Astrocyte (in vitro differentiated cells and primary cell): Measurements from ENCODE around the gene DCAF5. TPM values are rescaled to one million over a fixed set of nuclear protein-coding genes. Genes with fewer than 3 reads are reported as not detected.

ENCODE experiments used
- DNase-seq: peaks from one replicate; pipeline ENCODE4 v3.0.0-alpha.2; 2010; ENCODE audit warnings: low read depth
- FAIRE-seq: peaks from 2 replicates; lab custom pipeline; 2011; peaks lifted over from hg19 to GRCh38; lab: Jason Lieb, UNC
- H2AFZ ChIP-seq: 2 replicates; pipeline ENCODE4 v1.6.0; 2012; ENCODE audit warnings: low read depth, low read length, inconsistent platforms
- H3K27ac ChIP-seq: 2 replicates; pipeline ENCODE4 v1.5.1; 2011; ENCODE audit warnings: low read depth, low read length, inconsistent platforms
- H3K27me3 ChIP-seq: 2 replicates; pipeline ENCODE4 v1.6.0; 2011; ENCODE audit warnings: low read length, inconsistent platforms; ENCODE audit not compliant: insufficient read depth
- H3K36me3 ChIP-seq: 2 replicates; pipeline ENCODE4 v1.5.1; 2011; ENCODE audit warnings: low read length, inconsistent platforms; ENCODE audit not compliant: insufficient read depth
- H3K4me1 ChIP-seq: 2 replicates; pipeline ENCODE4 v1.5.1; 2011; ENCODE audit warnings: low read length, inconsistent platforms; ENCODE audit not compliant: insufficient read depth
- H3K4me2 ChIP-seq: 2 replicates; pipeline ENCODE4 v1.6.0; 2012; ENCODE audit warnings: low read length, inconsistent platforms
- H3K4me3 ChIP-seq: 2 replicates; pipeline ENCODE4 v1.5.1; 2011; ENCODE audit warnings: low read depth, mild to moderate bottlenecking, low read length, inconsistent platforms; ENCODE audit not compliant: insufficient read depth
- H3K79me2 ChIP-seq: 2 replicates; pipeline ENCODE4 v1.6.0; 2012; ENCODE audit warnings: mild to moderate bottlenecking, low read length, inconsistent platforms; ENCODE audit not compliant: insufficient read depth
- H3K9ac ChIP-seq: 2 replicates; pipeline ENCODE4 v1.6.0; 2012; ENCODE audit warnings: mild to moderate bottlenecking, low read length, inconsistent platforms
- H3K9me3 ChIP-seq: 2 replicates; pipeline ENCODE4 v1.5.1; 2012; ENCODE audit warnings: low read depth, mild to moderate bottlenecking, low read length, inconsistent platforms; ENCODE audit not compliant: insufficient read depth
- H4K20me1 ChIP-seq: 2 replicates; pipeline ENCODE4 v1.6.0; 2012; ENCODE audit warnings: low read length, inconsistent platforms; ENCODE audit not compliant: insufficient read depth
- H3K27ac Mint-ChIP-seq: one replicate; pipeline ENCODE4 v1.8.0; 2021; ENCODE audit warnings: mild to moderate bottlenecking, mixed read lengths; ENCODE audit not compliant: unreplicated experiment
- H3K27me3 Mint-ChIP-seq: one replicate; pipeline ENCODE4 v1.8.0; 2021; ENCODE audit warnings: low read depth, mixed read lengths; ENCODE audit not compliant: unreplicated experiment
- H3K36me3 Mint-ChIP-seq: one replicate; pipeline ENCODE4 v1.8.0; 2021; ENCODE audit warnings: low read depth, mixed read lengths; ENCODE audit not compliant: unreplicated experiment
- H3K4me1 Mint-ChIP-seq: one replicate; pipeline ENCODE4 v1.8.0; 2021; ENCODE audit warnings: low read depth, mixed read lengths; ENCODE audit not compliant: unreplicated experiment
- H3K4me3 Mint-ChIP-seq: one replicate; pipeline ENCODE4 v1.8.0; 2021; ENCODE audit warnings: mild to moderate bottlenecking, moderate library complexity, mixed read lengths; ENCODE audit not compliant: unreplicated experiment
- H3K9me3 Mint-ChIP-seq: one replicate; pipeline ENCODE4 v1.8.0; 2021; ENCODE audit warnings: mild to moderate bottlenecking, mixed read lengths; ENCODE audit not compliant: unreplicated experiment
- EZH2 ChIP-seq: IDR thresholded peaks from 2 replicates; pipeline ENCODE4 v1.6.1; 2012; ENCODE audit warnings: mild to moderate bottlenecking, low read length, inconsistent platforms; ENCODE audit not compliant: insufficient read depth
- total RNA-seq: library from RNA; stranded (reverse); gene quantifications from 2 replicates; pipeline ENCODE4 v1.2.1, GENCODE V29; 2021
- TF ChIP-seq, protein P1 (sequence below): IDR thresholded peaks from 2 replicates; pipeline ENCODE4 v1.5.1; 2011; ENCODE audit warnings: low read depth, mild to moderate bottlenecking, inconsistent platforms, low read length, moderate library complexity; ENCODE audit not compliant: insufficient read depth

Gene DCAF5
- total RNA-seq, 1 donor from 2014 or later, result 54.6 TPM

DNA sequence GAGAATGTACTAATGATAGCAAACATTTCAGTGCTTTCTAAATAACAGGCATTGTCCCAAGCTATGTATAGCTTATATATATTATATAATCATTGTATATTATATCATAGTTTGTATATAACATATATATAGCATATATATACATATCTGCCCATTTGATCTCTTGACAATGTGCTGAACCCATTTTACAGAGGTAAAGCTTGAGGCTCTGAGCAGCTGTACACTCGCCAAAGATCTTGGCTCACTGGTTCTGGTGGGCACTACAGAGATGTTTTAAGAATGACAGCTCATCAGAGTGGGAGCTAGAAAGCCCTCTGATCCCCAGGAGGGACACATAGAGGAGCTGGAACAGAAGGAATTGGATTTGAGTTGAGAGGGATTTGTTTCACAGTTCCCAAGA, 105.7 kb downstream of the DCAF5 start:
- Mint-ChIP-seq H3K9me3 (no peaks in the 10 kb centered on the region), H3K27me3 (no peaks in the 10 kb centered on the region), H3K4me1 (peaks cover 69% of the 10 kb centered on the region), H3K27ac (no peak overlapping the region), H3K36me3 (peaks cover 11% of the 10 kb centered on the region), H3K4me3 (no peak overlapping the region)
- FAIRE-seq (no peak), DNase-seq (no peak)
- H3K79me2 ChIP-seq, result no peaks in the 10 kb centered on the region
- no peak for TF ChIP-seq EZH2
- TF ChIP-seq, protein P1, sequence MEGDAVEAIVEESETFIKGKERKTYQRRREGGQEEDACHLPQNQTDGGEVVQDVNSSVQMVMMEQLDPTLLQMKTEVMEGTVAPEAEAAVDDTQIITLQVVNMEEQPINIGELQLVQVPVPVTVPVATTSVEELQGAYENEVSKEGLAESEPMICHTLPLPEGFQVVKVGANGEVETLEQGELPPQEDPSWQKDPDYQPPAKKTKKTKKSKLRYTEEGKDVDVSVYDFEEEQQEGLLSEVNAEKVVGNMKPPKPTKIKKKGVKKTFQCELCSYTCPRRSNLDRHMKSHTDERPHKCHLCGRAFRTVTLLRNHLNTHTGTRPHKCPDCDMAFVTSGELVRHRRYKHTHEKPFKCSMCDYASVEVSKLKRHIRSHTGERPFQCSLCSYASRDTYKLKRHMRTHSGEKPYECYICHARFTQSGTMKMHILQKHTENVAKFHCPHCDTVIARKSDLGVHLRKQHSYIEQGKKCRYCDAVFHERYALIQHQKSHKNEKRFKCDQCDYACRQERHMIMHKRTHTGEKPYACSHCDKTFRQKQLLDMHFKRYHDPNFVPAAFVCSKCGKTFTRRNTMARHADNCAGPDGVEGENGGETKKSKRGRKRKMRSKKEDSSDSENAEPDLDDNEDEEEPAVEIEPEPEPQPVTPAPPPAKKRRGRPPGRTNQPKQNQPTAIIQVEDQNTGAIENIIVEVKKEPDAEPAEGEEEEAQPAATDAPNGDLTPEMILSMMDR, result no peak
- H3K9ac ChIP-seq, result no peak overlapping the region
- no peaks in the 10 kb centered on the region for H4K20me1 ChIP-seq
- no peak overlapping the region for H3K4me3 ChIP-seq
- H3K9me3 ChIP-seq, result no peaks in the 10 kb centered on the region
- H2AFZ ChIP-seq, result no peak overlapping the region
- peaks cover 54% of the 10 kb centered on the region for H3K4me1 ChIP-seq
- H3K27me3 ChIP-seq, result no peaks in the 10 kb centered on the region
- H3K4me2 ChIP-seq, result no peak overlapping the region
- no peaks in the 10 kb centered on the region for H3K36me3 ChIP-seq
- H3K27ac ChIP-seq, result no peak overlapping the region

DNA sequence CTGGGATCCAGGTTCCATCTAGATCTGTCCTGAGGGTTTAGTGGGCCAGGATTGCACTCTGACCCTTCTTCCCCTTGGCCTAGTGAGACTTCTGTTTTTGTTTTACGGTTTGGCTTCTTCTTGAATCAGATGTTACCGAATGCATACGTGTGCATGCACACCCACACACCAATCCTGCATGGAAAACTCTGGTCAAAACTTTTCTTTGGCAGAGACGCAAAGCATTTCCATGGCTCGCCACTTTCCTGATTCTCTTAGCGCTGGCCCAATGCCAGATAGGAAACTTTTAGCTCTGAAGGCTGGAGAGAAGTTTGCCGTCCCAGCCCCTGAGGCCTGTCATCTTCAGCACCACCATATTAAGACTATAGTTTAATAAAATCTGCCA, 106.5 kb downstream of the DCAF5 start:
- Histone ChIP-seq H4K20me1 (no peaks in the 10 kb centered on the region), H3K36me3 (no peaks in the 10 kb centered on the region), H3K9me3 (no peaks in the 10 kb centered on the region), H3K27me3 (no peaks in the 10 kb centered on the region), H3K27ac (peak overlapping the region; percentile 80), H3K4me2 (peak overlapping the region; percentile 64), H3K9ac (peak overlapping the region; percentile 60), H3K4me1 (peaks cover 56% of the 10 kb centered on the region), H2AFZ (no peak overlapping the region), H3K4me3 (no peak overlapping the region), H3K79me2 (no peaks in the 10 kb centered on the region)
- peaks cover 7% of the 10 kb centered on the region for H3K36me3 Mint-ChIP-seq
- no peaks in the 10 kb centered on the region for H3K27me3 Mint-ChIP-seq
- no peaks in the 10 kb centered on the region for H3K9me3 Mint-ChIP-seq
- no peak overlapping the region for H3K4me3 Mint-ChIP-seq
- TF ChIP-seq EZH2, result no peak
- TF ChIP-seq, protein P1, result no peak
- peaks cover 68% of the 10 kb centered on the region for H3K4me1 Mint-ChIP-seq
- H3K27ac Mint-ChIP-seq, result peak overlapping the region; percentile 21
- no peak for FAIRE-seq
- DNase-seq, result peak; percentile 90

DNA sequence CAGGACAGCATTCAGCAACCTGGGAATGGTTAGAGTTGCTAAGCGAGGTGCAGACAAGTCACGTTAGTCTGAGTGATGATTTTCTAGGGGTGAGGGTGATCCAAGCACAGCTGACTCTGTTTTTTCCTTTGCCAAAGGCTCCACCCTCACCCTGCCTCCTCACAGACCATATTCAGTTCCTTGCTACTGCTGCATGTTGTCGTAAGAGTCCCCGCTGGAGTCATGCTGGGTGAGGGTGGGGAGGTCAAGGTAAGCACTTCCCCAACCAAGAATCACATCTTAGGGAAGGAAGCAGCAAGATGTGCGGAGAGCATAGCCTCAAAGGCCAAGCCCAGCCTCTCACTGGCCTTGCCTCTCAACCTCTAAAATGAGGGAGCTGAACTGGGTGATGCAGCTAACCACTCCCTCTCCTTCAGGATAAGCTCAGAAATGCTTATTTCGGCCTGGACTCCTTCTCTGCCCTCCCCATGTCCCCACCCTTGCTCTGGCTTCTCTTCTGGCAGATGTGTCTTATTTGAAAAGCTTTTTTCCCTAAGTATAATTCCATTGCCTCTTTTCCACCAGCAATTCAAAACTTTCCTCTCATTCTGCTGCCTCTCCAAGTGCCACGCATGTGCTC, 107.0 kb downstream of the DCAF5 start:
- FAIRE-seq (no peak), DNase-seq (peak; percentile 53)
- Mint-ChIP-seq H3K27ac (peak overlapping the region; percentile 21), H3K4me3 (no peak overlapping the region), H3K4me1 (peaks cover 66% of the 10 kb centered on the region), H3K27me3 (no peaks in the 10 kb centered on the region), H3K36me3 (peaks cover 7% of the 10 kb centered on the region), H3K9me3 (no peaks in the 10 kb centered on the region)
- peaks cover 56% of the 10 kb centered on the region for H3K4me1 ChIP-seq
- no peaks in the 10 kb centered on the region for H3K27me3 ChIP-seq
- TF ChIP-seq, protein P1, result no peak
- H3K4me3 ChIP-seq, result peak overlapping the region; percentile 7
- H3K27ac ChIP-seq, result peak overlapping the region; percentile 80
- no peak overlapping the region for H2AFZ ChIP-seq
- H3K9me3 ChIP-seq, result no peaks in the 10 kb centered on the region
- peak overlapping the region; percentile 64 for H3K4me2 ChIP-seq
- H3K79me2 ChIP-seq, result no peaks in the 10 kb centered on the region
- peak overlapping the region; percentile 60 for H3K9ac ChIP-seq
- no peaks in the 10 kb centered on the region for H3K36me3 ChIP-seq
- H4K20me1 ChIP-seq, result no peaks in the 10 kb centered on the region
